CD8-positive, alpha-beta memory T cell (primary cell): Measurements from ENCODE around the gene C5orf46. TPM values are rescaled to one million over a fixed set of nuclear protein-coding genes. Genes with fewer than 3 reads are reported as not detected.
A peak's percentile ranks its signal among the peaks of the same experiment; 100 is the strongest.

Experiments used
- CTCF ChIA-PET: fragments of 350-600 bp; sonication (Branson Sonifier 250); formaldehyde crosslinking; loops from one replicate; lab custom pipeline; 2021; ENCODE audit warnings: antibody characterized with exemption; lab: Charles Lee
- POLR2A ChIA-PET: fragments of 350-600 bp; sonication (Branson Sonifier 250); formaldehyde crosslinking; loops from one replicate; lab custom pipeline; 2021; ENCODE audit warnings: antibody characterized with exemption; lab: Charles Lee
- DNase-seq, 5 donors: peaks; one replicate each; pipeline versions ENCODE4 v3.0.0 to v3.0.0-alpha.2; 2020 to 2022; ENCODE audit warnings: mixed read lengths in 1 of 5
- H3K27ac ChIP-seq: one replicate; pipeline ENCODE4 v1.7.0; 2013; ENCODE audit warnings: low read depth, mild to moderate bottlenecking, low read length, moderate library complexity
- H3K27me3 ChIP-seq: 2 replicates; pipeline ENCODE4 v1.7.0; 2013; ENCODE audit warnings: low read length, mild to moderate bottlenecking; ENCODE audit not compliant: insufficient read depth, poor library complexity, severe bottlenecking
- H3K36me3 ChIP-seq: 2 replicates; pipeline ENCODE4 v1.7.0; 2013; ENCODE audit warnings: mild to moderate bottlenecking, low read length, moderate library complexity; ENCODE audit not compliant: insufficient read depth
- H3K4me1 ChIP-seq: 2 replicates; pipeline ENCODE4 v1.7.0; 2013; ENCODE audit warnings: mild to moderate bottlenecking, low read length, moderate library complexity; ENCODE audit not compliant: insufficient read depth
- H3K4me3 ChIP-seq: 2 replicates; pipeline ENCODE4 v1.7.0; 2013; ENCODE audit warnings: mild to moderate bottlenecking, low read length
- H3K9me3 ChIP-seq: 2 replicates; pipeline ENCODE4 v1.7.0; 2013; ENCODE audit warnings: mild to moderate bottlenecking, low read length
- H3K27ac Mint-ChIP-seq, 8 donors: one replicate each; pipeline ENCODE4 v1.8.0; 2020 to 2021; ENCODE audit warnings: mixed read lengths in 8 of 8, mild to moderate bottlenecking in 6 of 8, inconsistent platforms in 3 of 8, moderate library complexity in 3 of 8
- H3K27me3 Mint-ChIP-seq, 2 donors: one replicate each; pipeline ENCODE4 v1.8.0; 2020 to 2021; ENCODE audit warnings: mixed read lengths in 2 of 2, mild to moderate bottlenecking in 1 of 2, moderate library complexity in 1 of 2
- H3K36me3 Mint-ChIP-seq, 3 donors: one replicate each; pipeline ENCODE4 v1.8.0; 2020 to 2021; ENCODE audit warnings: mixed read lengths in 3 of 3, inconsistent platforms in 1 of 3, mild to moderate bottlenecking in 1 of 3
- H3K4me1 Mint-ChIP-seq, 3 donors: one replicate each; pipeline ENCODE4 v1.8.0; 2020 to 2021; ENCODE audit warnings: mixed read lengths in 3 of 3, inconsistent platforms in 1 of 3, mild to moderate bottlenecking in 1 of 3
- H3K4me3 Mint-ChIP-seq, 7 donors: one replicate each; pipeline ENCODE4 v1.8.0; 2020 to 2021; ENCODE audit warnings: mixed read lengths in 7 of 7, mild to moderate bottlenecking in 6 of 7, moderate library complexity in 4 of 7, inconsistent platforms in 2 of 7
- H3K9me3 Mint-ChIP-seq, 5 donors: one replicate each; pipeline ENCODE4 v1.8.0; 2020 to 2022; ENCODE audit warnings: mixed read lengths in 5 of 5, mild to moderate bottlenecking in 3 of 5, moderate library complexity in 2 of 5, inconsistent platforms in 1 of 5
- polyA plus RNA-seq: library from polyadenylated mRNA; unstranded; fragments of 300-500 nt; fragmentation: Illumina TruSeq; gene quantifications from one replicate; pipeline ENCODE4 v1.2.3, GENCODE V29; 2021
- total RNA-seq, 2 experiments: library from RNA; stranded (reverse); gene quantifications; one replicate each; pipeline ENCODE4 v1.2.3, GENCODE V29; 2021

The C5orf46 gene
- total and polyA plus RNA-seq, 3 experiments from 2014 or later = not detected

- H3K4me3 Mint-ChIP-seq = no peak overlapping the region
- Histone ChIP-seq H3K27ac (no peak overlapping the region), H3K36me3 (no peaks in the 10 kb centered on the region), H3K4me3 (no peak overlapping the region), H3K27me3 (no peaks in the 10 kb centered on the region), H3K4me1 (no peaks in the 10 kb centered on the region), H3K9me3 (no peaks in the 10 kb centered on the region)
- POLR2A ChIA-PET = no interaction called here
- CTCF ChIA-PET = no interaction called here
- H3K27me3 Mint-ChIP-seq = peaks cover 3 to 11% of the 10 kb centered on the region in 2 donors
- no peak overlapping the region for H3K27ac Mint-ChIP-seq
- H3K4me1 Mint-ChIP-seq = no peaks in the 10 kb centered on the region
- H3K9me3 Mint-ChIP-seq = no peaks in the 10 kb centered on the region
- no peaks in the 10 kb centered on the region for H3K36me3 Mint-ChIP-seq
- no peak for DNase-seq
These were observed 18.4 kb downstream of the C5orf46 start for GRCh38 chr5:147887930-147888329.

GRCh38 chr5:147887026-147887627, 19.2 kb downstream of the C5orf46 start:
- peaks cover 3 to 11% of the 10 kb centered on the region in 2 donors for H3K27me3 Mint-ChIP-seq
- H3K4me1 Mint-ChIP-seq = no peaks in the 10 kb centered on the region
- no peak for DNase-seq
- Histone ChIP-seq H3K27ac (no peak overlapping the region), H3K9me3 (no peaks in the 10 kb centered on the region), H3K36me3 (no peaks in the 10 kb centered on the region), H3K4me3 (no peak overlapping the region), H3K4me1 (no peaks in the 10 kb centered on the region), H3K27me3 (no peaks in the 10 kb centered on the region)
- POLR2A ChIA-PET = no interaction called here
- CTCF ChIA-PET = no interaction called here
- no peaks in the 10 kb centered on the region for H3K36me3 Mint-ChIP-seq
- no peak overlapping the region for H3K4me3 Mint-ChIP-seq
- H3K27ac Mint-ChIP-seq = no peak overlapping the region
- no peaks in the 10 kb centered on the region for H3K9me3 Mint-ChIP-seq

- H3K27me3 Mint-ChIP-seq = peaks cover 2 to 17% of the 10 kb centered on the region in 2 donors
- Histone ChIP-seq H3K27me3 (no peaks in the 10 kb centered on the region), H3K9me3 (no peaks in the 10 kb centered on the region), H3K27ac (no peak overlapping the region), H3K36me3 (no peaks in the 10 kb centered on the region), H3K4me1 (no peaks in the 10 kb centered on the region), H3K4me3 (no peak overlapping the region)
- ChIA-PET CTCF (interaction anchor here (0.6 kb wide), 1 partner anchor 149 kb away, joined by 3 read pairs; no protein-coding TSS in a partner anchor), POLR2A (no interaction called here)
- H3K27ac Mint-ChIP-seq = no peak overlapping the region
- no peak for DNase-seq
- no peaks in the 10 kb centered on the region for H3K36me3 Mint-ChIP-seq
- H3K9me3 Mint-ChIP-seq = no peaks in the 10 kb centered on the region
- H3K4me3 Mint-ChIP-seq = no peak overlapping the region
- H3K4me1 Mint-ChIP-seq = no peaks in the 10 kb centered on the region
These were observed 23.6 kb downstream of the C5orf46 start for GRCh38 chr5:147882586-147883313.

- ChIA-PET CTCF (no interaction called here), POLR2A (no interaction called here)
- no peaks in the 10 kb centered on the region for H3K9me3 Mint-ChIP-seq
- no peaks in the 10 kb centered on the region for H3K36me3 Mint-ChIP-seq
- Histone ChIP-seq H3K27ac (no peak overlapping the region), H3K9me3 (no peaks in the 10 kb centered on the region), H3K4me1 (no peaks in the 10 kb centered on the region), H3K4me3 (no peak overlapping the region), H3K27me3 (no peaks in the 10 kb centered on the region), H3K36me3 (no peaks in the 10 kb centered on the region)
- H3K27ac Mint-ChIP-seq = peak overlapping the region in 1 of 8 donors; percentile 32
- H3K27me3 Mint-ChIP-seq = peaks cover 2 to 18% of the 10 kb centered on the region in 2 donors
- H3K4me3 Mint-ChIP-seq = no peak overlapping the region
- DNase-seq = no peak
- no peaks in the 10 kb centered on the region for H3K4me1 Mint-ChIP-seq
These were observed 25.9 kb downstream of the C5orf46 start for GRCh38 chr5:147880487-147880886.

- Histone ChIP-seq H3K4me3 (no peak overlapping the region), H3K27ac (no peak overlapping the region), H3K4me1 (no peaks in the 10 kb centered on the region), H3K36me3 (no peaks in the 10 kb centered on the region), H3K9me3 (no peaks in the 10 kb centered on the region), H3K27me3 (no peaks in the 10 kb centered on the region)
- POLR2A ChIA-PET = no interaction called here
- Mint-ChIP-seq H3K4me3 (no peak overlapping the region), H3K9me3 (no peaks in the 10 kb centered on the region), H3K36me3 (no peaks in the 10 kb centered on the region), H3K27me3 (peaks cover under 1 to 18% of the 10 kb centered on the region in 2 donors), H3K27ac (no peak overlapping the region), H3K4me1 (no peaks in the 10 kb centered on the region)
- DNase-seq = no peak
- CTCF ChIA-PET = no interaction called here
These were observed 26.6 kb downstream of the C5orf46 start for GRCh38 chr5:147879784-147880183.

- Mint-ChIP-seq H3K27ac (no peak within 1 kb of the TSS), H3K4me3 (no peak within 1 kb of the TSS), H3K27me3 (peaks cover 0 to 18% of the 10 kb centered on the region in 2 donors), H3K4me1 (no peaks in the 10 kb centered on the region), H3K9me3 (no peaks in the 10 kb centered on the region), H3K36me3 (no peaks in the 10 kb centered on the region)
- DNase-seq = no peak
- no peak within 1 kb of the TSS for H3K4me3 ChIP-seq
- no peaks in the 10 kb centered on the region for H3K36me3 ChIP-seq
- ChIA-PET CTCF (no interaction called here), POLR2A (no interaction called here)
- no peaks in the 10 kb centered on the region for H3K9me3 ChIP-seq
- H3K4me1 ChIP-seq = no peaks in the 10 kb centered on the region
- H3K27me3 ChIP-seq = no peaks in the 10 kb centered on the region
- no peak within 1 kb of the TSS for H3K27ac ChIP-seq
These were observed 28.1 kb downstream of the C5orf46 start, which contains the start of gene SCGB3A2 for GRCh38 chr5:147878066-147878759. Gene SCGB3A2 (plus strand): TSS chr5:147878711. CDS start chr5:147878804, 93 bp downstream.

GRCh38 chr5:147876626-147877025, 29.7 kb downstream of the C5orf46 start:
- H3K36me3 ChIP-seq = no peaks in the 10 kb centered on the region
- no peaks in the 10 kb centered on the region for H3K4me1 ChIP-seq
- no peak overlapping the region for H3K4me3 ChIP-seq
- Mint-ChIP-seq H3K27me3 (peaks cover 0 to 18% of the 10 kb centered on the region in 2 donors), H3K4me3 (no peak overlapping the region), H3K9me3 (no peaks in the 10 kb centered on the region), H3K36me3 (no peaks in the 10 kb centered on the region), H3K27ac (no peak overlapping the region), H3K4me1 (no peaks in the 10 kb centered on the region)
- CTCF ChIA-PET = no interaction called here
- H3K27ac ChIP-seq = no peak overlapping the region
- POLR2A ChIA-PET = no interaction called here
- no peaks in the 10 kb centered on the region for H3K27me3 ChIP-seq
- H3K9me3 ChIP-seq = no peaks in the 10 kb centered on the region
- DNase-seq = no peak

GRCh38 chr5:147876141-147876540, 30.2 kb downstream of the C5orf46 start:
- ChIA-PET CTCF (no interaction called here), POLR2A (no interaction called here)
- H3K36me3 Mint-ChIP-seq = no peaks in the 10 kb centered on the region
- Histone ChIP-seq H3K4me3 (no peak overlapping the region), H3K9me3 (no peaks in the 10 kb centered on the region), H3K27ac (no peak overlapping the region), H3K27me3 (no peaks in the 10 kb centered on the region), H3K36me3 (no peaks in the 10 kb centered on the region), H3K4me1 (no peaks in the 10 kb centered on the region)
- H3K27ac Mint-ChIP-seq = no peak overlapping the region
- peaks cover 0 to 18% of the 10 kb centered on the region in 2 donors for H3K27me3 Mint-ChIP-seq
- no peak overlapping the region for H3K4me3 Mint-ChIP-seq
- H3K4me1 Mint-ChIP-seq = no peaks in the 10 kb centered on the region
- no peaks in the 10 kb centered on the region for H3K9me3 Mint-ChIP-seq
- no peak for DNase-seq
